GM21360 (cell line): Measurements from ENCODE around the gene MYLK.
"Not testable (repeated sequence)": the region's sequence is repeated elsewhere in the genome, so short reads cannot be mapped to it uniquely, and the experiment has no call there.

ENCODE experiments used
- ATAC-seq: cut with Tn5 transposase; IDR thresholded peaks from one replicate; pipeline ENCODE4 v1.9.1; 2021; ENCODE audit warnings: mild to moderate bottlenecking, moderate library complexity; ENCODE audit not compliant: unreplicated experiment

Gene MYLK

GRCh38 chr3:123610331-123610730 lies 273.8 kb downstream of the MYLK start:
- peak; percentile 75 for ATAC-seq

- no peak for ATAC-seq
These were observed 275.1 kb downstream of the MYLK start for GRCh38 chr3:123609063-123609462.

- ATAC-seq = no peak
These were observed 275.7 kb downstream of the MYLK start for GRCh38 chr3:123608263-123608937.

- ATAC-seq = no peak
These were observed 277.6 kb downstream of the MYLK start for GRCh38 chr3:123606527-123606926.

- ATAC-seq = no peak
These were observed 278.3 kb downstream of the MYLK start for GRCh38 chr3:123605789-123606234.

- ATAC-seq = not testable (repeated sequence)
These were observed 281.0 kb downstream of the MYLK start for GRCh38 chr3:123603153-123603552.

- no peak for ATAC-seq
These were observed 281.8 kb downstream of the MYLK start for GRCh38 chr3:123602325-123602724.

- ATAC-seq = not testable (repeated sequence)
These were observed 283.3 kb downstream of the MYLK start for GRCh38 chr3:123600863-123601262.

- ATAC-seq = no peak
These were observed 286.6 kb downstream of the MYLK start for GRCh38 chr3:123597561-123597960.

- no peak for ATAC-seq
These were observed 288.5 kb downstream of the MYLK start for GRCh38 chr3:123595396-123596180.

- ATAC-seq = no peak
These were observed 290.8 kb downstream of the MYLK start for GRCh38 chr3:123593381-123593780.

- no peak for ATAC-seq
These were observed 293.3 kb downstream of the MYLK start for GRCh38 chr3:123590685-123591450.

GRCh38 chr3:123587401-123587800 lies 296.7 kb downstream of the MYLK start:
- no peak for ATAC-seq

GRCh38 chr3:123586968-123587367 lies 297.2 kb downstream of the MYLK start:
- no peak for ATAC-seq

GRCh38 chr3:123586131-123586530 lies 298.0 kb downstream of the MYLK start:
- ATAC-seq = no peak

- peak; percentile 89 for ATAC-seq
These were observed 298.9 kb downstream of the MYLK start, which contains the start of gene HACD2 for GRCh38 chr3:123584988-123585937. Gene HACD2 (minus strand): TSS chr3:123585053. CDS start chr3:123585027, 26 bp downstream.

- ATAC-seq = peak; percentile 21
These were observed 299.7 kb downstream of the MYLK start for GRCh38 chr3:123584284-123584987.

GRCh38 chr3:123583561-123583960 lies 300.6 kb downstream of the MYLK start:
- ATAC-seq = no peak

GRCh38 chr3:123582315-123582714 lies 301.8 kb downstream of the MYLK start:
- ATAC-seq = no peak

GRCh38 chr3:123576122-123576521 lies 308.0 kb downstream of the MYLK start:
- ATAC-seq = no peak
